Measurements from ENCODE around the gene AJAP1.

AJAP1 gene

GRCh38 chr1:4837031-4837600 is 182.7 kb downstream of the AJAP1 start:
- no peak for DNase-seq (ENCODE audit: low read depth)

- no peak for DNase-seq (ENCODE audit: low read depth)
These were observed 183.3 kb downstream of the AJAP1 start for GRCh38 chr1:4837752-4838151.

- DNase-seq (ENCODE audit: low read depth) = no peak
These were observed 183.8 kb downstream of the AJAP1 start for GRCh38 chr1:4838231-4838630.

Measured in T follicular helper cell (primary cell).